ENCODE data around the gene TMUB1.
A peak's percentile ranks its signal among the peaks of the same experiment; 100 is the strongest.

TMUB1 gene

DNA sequence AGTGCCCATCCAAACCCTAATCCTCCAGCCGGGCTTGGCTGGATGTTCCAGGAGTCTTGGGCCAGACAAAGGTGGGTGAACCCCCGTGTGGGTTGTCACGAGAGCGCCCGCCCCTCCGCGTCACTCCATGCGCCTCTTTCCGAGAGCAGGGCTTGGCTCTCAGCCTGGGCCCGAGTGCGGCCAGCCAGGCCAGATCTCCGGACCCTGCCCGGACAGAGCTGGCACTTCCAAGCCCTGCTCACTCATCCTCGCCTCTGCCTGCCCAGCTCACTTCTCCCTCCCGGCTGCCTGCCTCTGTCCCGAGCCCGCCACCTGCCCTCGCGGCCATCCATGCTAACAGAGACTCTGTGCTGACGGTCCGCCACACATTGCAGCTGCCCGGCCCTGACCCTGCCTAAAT lies 37.6 kb upstream of the TMUB1 start:
- DNase-seq: no peak

DNA sequence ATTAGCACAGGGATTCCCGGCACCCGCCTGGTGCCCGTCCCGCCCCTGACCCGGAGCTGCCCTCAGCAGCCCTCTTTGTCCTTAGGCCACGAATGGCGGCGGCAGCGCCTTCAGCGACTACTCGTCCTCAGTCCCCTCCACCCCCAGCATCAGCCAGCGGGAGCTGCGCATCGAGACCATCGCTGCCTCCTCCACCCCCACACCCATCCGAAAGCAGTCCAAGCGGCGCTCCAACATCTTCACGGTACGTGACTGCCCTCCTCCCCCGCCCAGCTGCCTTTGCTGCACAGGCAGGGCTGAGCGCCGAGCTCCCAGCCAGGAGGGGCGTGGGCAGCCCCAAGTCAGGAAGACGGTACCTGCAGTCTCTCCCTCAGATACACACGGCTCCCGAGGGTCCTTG lies 36.6 kb upstream of the TMUB1 start:
- peak; percentile 15 for DNase-seq

DNA sequence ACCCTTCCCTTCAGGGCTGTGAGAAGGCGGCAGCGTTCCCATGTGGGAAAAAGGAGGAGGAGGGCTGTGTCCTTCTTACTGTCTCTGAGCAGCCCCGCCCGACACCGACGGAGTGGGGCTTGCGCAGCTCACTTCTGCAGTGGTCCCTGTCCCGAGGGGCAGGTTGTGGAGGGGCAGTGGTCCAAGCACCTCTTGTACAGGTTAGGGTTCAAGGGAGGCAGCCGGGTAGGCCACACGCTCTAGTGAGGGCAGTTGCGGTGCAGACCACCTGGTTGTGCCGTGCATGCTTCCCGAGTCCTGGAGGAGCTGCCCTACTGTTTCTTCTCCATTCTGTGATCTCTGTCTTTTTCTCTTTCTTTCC lies 35.7 kb upstream of the TMUB1 start:
- no peak for DNase-seq

DNA sequence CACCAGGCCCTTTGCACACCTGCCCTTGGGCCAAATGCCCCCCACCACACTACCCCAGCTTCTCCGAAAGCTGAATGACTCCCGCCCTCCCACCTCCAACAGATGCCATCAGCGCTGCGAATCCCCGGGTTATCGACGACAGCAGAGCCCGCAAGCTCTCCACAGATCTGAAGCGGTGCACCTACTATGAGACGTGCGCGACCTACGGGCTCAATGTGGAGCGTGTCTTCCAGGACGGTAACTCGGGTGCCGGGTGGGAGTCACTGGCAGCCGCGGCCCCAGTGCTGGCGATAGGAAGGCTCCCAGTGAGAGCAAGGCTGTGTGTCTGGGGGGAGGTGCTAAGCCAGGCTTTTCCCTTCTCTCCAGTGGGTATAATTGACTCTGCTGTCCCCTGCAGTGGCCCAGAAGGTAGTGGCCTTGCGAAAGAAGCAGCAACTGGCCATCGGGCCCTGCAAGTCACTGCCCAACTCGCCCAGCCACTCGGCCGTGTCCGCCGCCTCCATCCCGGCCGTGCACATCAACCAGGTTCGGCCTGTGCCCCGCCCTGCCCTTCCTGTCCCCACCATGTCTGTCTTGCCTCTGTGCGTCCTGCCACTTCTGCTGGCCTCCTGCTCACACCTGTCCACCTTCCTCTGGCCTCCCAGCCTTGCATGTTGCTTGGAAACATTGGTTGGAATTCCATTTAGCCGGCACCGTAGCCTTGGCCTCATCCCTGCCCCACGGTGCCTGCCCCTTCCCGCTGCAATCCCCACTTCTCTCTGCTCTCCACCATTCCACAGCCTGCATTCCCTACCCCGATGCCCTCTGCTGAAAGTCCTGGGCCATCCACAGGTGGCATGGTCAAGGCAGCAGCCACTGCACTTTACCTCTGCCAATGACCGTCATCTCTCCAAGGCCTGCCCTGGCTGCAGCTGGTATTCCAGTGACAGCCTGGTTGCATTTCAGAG lies 35.1 kb upstream of the TMUB1 start:
- DNase-seq: no peak

DNA sequence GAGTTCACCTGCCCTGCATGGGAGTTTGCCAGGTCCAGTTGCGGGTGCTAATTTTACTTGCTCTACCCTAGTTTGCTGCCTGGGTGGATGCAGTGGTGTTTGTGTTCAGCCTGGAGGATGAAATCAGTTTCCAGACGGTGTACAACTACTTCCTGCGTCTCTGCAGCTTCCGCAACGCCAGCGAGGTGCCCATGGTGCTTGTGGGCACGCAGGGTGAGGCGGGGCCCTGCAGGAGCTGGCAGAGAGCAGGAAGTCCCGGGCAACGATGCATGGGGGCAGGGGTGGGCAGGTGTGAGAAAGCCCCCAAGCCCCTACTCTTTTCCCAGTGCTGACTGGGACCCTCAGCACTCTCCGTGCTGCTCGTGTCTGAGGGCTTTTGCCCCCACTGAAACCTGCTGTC lies 34.3 kb upstream of the TMUB1 start:
- DNase-seq: no peak

DNA sequence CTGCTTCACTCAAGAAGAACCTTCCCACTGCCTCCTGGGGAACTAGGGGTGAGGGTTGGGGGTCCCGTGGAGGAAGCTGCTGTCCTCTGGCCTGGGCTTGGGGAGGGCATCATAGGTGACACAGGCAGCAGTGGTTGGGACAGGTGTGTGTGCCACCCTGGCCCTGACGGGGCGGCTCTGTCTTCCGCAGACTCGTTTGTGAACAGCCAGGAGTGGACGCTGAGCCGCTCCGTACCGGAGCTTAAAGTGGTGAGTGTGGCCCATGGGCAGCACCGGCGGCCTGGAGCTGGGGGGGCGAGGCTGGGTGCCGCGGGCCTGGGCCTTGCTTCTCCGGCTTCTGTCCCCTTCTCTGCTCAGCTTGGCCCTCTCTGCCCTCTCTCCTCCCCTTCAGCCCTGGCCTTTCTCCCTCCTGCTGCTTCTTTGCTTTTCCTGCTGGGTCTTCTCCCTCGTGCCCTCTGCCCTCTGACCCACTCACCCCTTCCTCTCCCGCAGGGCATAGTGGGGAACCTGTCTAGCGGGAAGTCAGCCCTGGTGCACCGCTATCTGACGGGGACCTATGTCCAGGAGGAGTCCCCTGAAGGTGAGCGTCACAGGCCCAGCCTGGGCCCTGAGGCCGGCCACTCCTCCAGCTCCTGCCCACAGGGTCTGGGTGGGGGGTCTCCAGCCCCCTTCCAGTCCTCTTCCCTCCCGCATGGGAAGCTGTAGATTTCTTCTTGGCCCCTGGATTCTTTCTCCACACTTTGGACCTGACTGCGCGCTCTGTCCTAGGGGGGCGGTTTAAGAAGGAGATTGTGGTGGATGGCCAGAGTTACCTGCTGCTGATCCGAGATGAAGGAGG lies 33.5 kb upstream of the TMUB1 start:
- no peak for DNase-seq

DNA sequence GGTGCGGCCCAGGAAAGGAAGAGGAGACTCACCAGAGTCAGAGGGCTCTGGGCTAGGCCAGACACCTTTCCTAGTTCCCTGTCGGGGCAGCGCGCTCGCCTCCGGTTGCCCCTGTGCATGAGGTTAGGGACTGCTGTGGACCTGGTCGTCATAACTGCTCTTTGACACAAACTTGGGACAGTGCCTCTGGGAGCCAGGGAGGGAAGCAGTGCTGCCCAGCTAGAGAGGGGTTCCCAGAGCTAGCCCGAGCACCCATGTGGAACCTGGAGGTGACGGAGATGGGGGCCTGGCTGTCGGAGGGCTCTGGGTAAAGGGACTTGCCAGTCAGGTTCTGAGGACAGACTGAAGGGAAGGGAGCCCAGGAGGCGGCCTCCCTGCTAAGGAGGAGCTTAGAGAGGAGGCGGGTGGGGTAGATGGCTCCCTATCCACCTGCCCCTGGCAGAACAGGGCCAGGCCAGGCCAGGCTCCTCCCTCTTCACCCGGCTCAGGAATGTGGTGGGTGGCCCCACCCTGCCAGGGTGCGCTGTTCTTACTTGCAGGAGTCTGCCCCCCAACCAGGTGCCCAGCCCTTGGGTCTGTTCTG lies 32.6 kb upstream of the TMUB1 start:
- DNase-seq: no peak

DNA sequence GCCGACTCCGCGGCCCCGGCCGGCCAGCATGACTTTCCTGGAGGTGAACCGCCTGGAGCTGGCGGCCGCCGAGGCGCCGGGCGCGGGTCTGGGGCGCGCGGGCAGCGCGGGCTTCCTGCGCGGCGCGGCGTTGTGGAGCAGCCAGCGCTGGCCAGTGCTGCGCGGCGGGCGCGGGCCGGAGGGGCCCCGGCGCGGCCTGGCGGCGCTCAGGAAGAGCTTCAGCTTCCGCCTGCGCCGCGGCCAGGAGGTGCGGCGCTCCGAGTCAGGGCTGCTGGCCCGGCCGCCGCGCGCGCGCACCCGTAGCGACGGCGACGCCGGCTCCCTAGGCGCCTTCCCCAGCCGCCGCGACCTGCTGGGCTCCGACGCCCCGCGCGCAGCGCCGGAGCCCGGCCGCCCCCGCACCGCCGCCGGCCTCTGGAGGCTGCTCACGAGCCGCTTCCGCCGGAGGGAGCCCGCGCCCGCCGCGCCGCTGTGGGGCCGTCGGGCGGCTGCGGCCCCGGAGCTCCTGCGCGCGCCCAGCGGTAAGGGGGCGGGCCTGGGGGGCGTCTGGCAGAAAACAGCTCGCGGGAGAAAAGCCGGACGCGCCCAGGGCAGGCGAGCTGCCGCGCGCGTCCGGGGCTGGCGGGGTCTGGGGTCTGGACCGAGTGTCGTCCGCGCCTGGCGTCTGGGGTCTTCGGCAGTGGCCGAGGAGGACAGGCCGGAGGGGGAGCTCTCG lies 32.0 kb upstream of the TMUB1 start:
- DNase-seq: no peak

DNA sequence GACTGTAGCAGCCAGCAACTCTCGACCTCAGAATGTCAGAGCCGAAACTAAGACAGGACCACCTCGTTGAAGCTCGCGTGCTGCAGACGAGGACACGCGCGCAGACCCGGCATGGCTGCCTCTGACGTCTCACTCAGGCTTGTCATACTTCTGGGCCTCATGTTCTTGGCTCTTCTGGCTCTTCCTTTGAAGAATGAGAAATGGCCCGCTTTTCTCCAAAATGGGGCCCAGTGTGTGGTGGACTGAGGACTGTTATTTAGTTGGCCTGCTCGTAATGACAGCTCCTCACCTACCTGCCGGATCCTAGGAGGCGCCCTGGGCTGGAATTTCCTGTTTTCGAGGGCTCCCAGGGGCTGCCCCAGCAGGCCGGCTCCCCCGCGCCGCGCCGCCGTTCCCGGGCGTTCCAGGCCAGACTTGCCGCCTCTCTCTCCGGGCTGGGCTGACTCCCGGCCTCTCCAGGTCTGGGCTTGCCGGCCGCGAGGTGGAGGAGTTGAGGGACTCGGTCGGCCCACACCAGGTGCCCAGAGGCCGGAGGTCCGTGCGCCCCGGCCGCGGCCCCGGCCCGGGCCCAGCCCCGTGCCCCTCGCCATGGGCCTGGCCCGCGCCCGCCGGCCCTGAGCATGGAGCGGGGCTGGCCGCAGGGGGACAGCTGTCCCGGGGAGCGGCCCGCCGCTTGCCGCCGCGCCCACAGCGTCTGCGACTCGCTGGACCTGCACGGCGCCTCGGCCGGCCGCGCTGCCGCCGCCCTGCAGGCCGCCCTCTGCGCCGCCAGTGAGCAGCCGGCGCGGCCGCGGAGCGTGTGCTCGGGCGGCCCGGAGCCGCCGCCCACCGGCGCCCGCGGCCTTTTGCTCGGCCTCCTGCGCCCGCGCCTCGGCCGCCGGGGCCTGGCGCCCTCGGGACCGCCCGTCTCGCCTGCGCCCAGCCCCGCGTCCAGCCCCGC lies 31.1 kb upstream of the TMUB1 start:
- DNase-seq: no peak

DNA sequence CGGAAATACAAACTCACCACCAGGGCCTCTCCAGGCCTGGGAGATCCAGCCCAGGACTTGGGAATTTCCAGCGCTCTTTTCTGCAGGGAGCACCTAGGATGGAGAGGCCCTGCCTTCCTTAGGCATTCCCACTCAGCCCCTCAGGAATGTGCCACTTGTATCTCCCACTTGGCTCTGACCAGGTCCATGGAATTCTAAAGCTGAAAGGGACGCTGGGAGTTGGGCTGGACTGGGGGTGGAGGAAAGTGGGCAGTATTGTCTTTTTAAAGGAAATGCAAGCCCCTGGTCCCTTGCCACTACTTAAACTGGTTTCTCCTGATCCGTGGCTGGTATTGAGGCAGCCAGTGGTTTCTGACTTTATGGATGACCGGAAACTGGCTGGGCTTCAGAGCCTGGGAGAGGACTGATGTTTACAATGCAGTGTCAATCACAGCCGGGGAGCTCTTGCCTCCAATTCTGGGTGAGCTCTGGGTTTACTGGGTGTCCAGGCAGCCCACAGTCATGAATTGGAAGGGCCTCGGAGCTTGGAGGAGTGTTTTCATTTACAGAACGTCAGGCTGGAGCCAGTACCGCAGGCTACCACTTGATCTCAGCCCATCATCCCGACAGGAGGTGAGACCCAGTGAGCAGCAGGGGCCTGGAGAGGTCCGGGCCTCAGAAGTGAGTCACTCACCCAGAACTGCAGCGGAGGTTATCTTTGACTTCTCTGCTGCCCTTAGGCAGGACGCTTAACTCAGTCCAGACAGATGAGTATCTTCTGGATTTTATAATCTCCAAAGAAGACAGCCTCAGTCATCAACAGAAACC lies 30.3 kb upstream of the TMUB1 start:
- DNase-seq: no peak

DNA sequence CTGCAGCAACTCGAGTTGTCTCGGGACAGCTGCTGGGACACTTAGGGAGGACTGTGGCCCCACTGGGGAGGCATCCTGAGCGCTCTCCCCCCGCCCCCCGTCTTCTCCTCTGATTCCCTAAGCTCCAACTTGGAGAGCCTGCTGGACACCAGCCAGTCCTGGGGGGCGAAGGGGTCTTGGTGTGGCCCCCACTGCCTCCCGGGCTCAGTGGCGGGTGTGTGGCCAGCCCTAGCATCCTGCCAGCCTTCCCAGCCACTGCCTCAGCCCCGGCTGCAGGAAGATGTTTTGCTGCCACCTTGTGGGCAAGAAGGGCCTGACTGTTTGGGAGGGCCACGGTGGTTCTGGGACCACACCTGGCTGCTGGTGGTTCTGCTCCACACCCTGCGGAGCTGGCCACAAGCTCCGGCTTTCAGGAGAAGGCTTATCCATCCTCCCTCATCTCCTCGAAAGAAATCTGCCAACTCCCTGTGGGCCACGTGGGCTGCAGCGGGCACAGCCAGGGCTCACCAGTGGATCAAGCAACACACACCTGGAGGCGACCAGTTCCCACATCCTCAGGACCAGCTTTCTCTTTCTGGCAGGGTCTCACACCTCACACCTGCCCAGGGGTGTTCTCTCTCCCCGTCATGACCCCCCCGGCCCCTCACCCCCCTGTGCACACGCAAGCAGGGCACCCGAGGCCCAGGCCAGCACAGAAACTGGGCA lies 27.8 kb upstream of the TMUB1 start:
- peak; percentile 33 for DNase-seq

DNA sequence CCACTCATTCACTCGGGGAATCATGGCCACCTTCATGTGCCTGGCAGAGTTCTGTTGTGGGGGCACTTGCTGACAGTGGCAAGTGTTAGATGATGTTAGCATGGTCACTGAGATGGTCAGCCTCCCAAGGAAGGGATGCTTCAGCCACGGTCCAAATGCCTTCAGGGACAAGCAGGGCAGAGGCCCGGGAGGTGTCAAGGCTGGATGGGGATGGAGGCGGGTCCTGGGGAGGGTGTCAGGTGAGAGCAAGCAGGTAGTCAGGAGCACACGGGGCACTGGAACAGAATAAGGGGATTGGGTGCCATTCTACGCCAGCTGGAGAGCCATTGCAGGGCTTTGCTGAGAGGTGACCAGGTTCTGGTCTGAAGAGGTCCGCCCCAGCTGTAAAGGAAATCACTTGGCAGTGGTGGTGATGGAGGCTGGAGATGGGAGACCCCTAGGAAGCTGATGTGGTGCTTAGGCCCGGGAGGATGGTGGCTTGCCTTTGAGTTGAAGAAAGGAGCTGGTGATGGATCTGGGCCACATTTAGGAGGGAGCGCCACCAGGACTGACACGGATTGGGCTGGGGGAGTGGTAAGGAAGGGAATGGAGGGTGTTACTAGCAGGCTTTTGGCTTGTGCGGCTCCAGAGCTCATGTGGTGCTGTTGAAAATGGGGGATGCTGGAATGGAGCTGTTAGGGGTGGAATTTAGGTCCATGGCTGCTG lies 27.1 kb upstream of the TMUB1 start:
- DNase-seq: no peak

DNA sequence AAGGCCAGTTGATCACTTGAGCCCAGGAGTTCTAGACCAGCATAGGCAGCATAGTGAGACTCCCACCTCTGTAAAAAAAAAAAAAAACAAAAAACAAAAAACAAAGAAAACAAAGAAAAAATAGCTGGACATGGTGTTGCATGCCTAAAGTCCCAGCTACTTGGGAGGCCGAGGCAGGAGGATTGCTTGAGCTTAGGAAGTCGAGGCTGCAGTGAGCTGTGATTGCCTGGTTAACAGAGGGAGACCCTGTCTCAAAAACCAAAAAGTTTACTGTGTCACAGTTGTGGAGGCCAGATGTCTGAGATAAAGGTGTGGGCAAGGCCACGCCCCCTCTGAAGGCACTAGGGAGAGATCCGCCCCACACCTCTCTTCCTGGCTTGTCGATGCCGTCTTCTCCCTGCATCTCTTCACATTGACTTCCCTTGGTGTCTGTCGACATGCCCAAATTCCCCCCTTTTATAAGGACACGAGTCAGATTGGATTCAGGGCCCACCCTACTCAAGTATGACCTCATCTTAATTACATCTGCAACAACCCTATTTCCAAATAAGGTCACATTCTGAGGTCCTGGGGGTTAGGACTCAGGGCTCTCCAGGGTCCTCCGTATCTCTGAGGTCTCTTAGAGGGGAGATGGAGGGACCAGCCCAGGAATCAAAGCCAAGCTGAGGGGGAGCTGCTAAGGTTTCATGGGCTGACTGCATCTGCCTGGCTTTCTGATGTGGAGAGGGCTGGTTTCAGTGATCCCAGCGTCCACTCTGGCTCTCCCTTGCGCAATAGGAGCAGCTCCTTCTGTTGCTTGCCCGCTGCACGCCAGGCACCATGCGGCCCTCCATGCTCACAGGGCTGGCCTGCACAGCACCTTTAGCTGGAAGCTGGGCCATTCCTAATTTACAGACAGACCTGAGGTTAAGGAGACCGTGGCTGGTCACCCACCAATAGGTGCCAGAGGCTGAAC lies 26.1 kb upstream of the TMUB1 start:
- no peak for DNase-seq

DNA sequence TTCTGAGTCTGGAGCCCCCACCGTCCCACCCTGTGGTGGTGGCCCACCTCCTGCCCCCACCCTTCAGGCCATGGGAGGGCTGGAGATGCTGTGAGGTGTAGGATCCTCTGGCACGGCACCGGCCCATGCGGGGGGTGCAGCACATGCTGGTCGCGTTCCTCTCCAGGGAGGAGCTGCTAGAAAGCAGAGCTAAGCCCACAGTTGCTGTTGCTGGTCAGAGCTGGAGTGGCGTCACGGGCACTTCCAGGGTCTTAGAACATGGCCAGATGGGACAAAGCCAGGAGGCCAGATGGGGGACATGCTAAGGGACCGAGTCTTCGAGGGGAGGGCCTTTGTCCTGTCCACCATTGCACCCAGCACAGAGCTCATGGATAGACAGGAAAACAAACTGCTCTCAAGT lies 24.6 kb upstream of the TMUB1 start:
- DNase-seq: no peak

DNA sequence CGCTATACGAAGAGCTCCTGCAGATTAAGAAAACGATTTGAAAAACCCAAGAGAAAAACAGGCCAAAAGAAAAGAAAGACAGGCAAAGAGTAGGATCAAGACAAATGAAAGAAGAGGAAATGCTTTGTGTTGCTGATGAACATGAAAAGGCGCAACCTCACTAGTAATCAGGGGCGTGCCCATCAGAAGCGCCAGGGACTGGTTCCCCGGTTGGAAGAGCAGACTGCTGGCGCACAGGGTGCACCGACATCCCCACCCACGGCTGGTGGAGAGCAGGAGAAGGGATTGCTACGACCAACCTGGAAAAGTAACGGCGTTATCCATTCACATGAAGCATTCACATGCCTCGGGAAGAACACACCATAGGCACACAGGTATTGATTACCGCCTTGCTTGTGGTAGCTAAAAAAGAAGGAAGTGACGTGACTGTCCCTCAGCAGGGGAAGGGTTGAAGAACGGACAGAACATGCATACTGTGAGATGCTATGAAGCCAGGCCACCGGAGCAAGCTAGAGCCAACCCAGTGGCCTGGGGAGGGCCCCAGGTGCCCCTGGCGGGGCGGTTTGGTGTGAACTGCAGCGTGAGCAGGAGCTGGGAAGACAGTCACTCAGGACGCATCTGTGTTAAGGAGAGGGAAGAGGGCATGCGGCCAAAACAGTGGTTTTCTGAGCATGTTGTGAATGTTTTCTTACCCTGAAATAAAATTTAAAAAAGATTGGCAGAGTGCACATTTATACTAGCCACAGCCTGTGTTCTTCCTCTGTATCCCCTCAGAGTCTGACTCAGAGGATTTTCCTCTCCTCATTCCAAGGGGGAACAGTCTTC lies 21.3 kb upstream of the TMUB1 start:
- no peak for DNase-seq

DNA sequence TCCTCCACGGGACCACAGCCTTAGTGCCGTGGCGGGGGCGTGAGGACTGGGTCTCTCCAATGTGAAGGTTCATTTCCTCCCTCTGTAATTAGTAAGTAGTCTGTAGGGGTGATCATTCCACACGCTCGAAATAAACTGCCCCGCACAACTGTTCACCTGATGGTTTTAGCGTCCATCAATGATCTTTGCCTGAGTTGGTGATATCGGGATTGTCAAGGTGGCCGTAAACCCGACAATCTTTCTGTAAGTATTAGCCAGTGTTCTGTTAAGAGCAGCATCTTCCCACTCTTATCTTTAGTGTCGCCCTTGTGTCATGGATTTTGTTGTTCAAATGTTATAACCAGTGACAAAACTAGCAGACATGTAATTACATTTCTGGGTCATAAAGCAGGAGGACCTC lies 20.7 kb upstream of the TMUB1 start:
- no peak for DNase-seq

DNA sequence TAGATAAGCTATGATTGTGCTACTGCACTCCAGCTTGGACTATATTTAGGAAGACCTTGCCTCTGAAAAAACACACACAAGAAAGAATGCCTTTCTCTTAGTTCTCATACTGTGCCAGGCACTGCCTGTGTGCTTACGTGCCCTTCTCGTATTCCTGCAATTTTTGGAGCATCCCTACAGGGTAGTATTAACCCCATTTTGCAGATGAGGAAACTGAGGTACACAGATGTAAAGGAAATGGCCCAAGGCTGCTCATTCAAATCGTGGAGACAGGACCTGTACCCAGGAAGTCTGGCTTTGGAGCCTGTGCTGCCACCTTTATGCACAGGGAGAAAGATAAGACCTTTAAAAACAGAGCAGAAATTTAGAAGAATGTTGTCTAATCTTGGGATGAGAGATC lies 19.7 kb upstream of the TMUB1 start:
- DNase-seq: no peak

All from NCI-H2227 treated with DMSO at 0.1 percent for 48 hours (cell line).